HepG2 (cell line): ENCODE data around the gene UNC5A. TPM values are rescaled to one million over a fixed set of nuclear protein-coding genes. Genes with fewer than 3 reads are reported as not detected.

ENCODE experiments used
- ATAC-seq: fragments of 200-7000 bp; cut with Tn5 transposase; 3 replicates; pipeline ENCODE4 v1.9.1; 2020; ENCODE audit warnings: mild to moderate bottlenecking, moderate library complexity
- BruUV-seq: library from RNA; stranded (reverse); fragments of 400-500 nt; replicated peaks from 2 replicates; lab custom pipeline; 2021; lab: Mats Ljungman, UMichigan
- CTCF ChIA-PET: fragments of 300-600 bp; formaldehyde crosslinking; extraction: SDS; loops from one replicate; lab custom pipeline; 2021; ENCODE audit warnings: low total read pairs, inconsistent platforms, low intra/inter-chr PET ratio; lab: Yijun Ruan, JAX
- POLR2A ChIA-PET: fragments of 350-600 bp; sonication (Branson Sonifier 250); formaldehyde crosslinking; loops from one replicate; lab custom pipeline; 2020; ENCODE audit warnings: antibody characterized with exemption, inconsistent platforms; lab: Yijun Ruan, JAX
- DNase-seq: peaks from one replicate; pipeline ENCODE4 v3.0.0-alpha.2; 2015; ENCODE audit warnings: low spot score
- FAIRE-seq: peaks from 3 replicates; lab custom pipeline; 2011; peaks lifted over from hg19 to GRCh38; lab: Jason Lieb, UNC
- H2AFZ ChIP-seq: one replicate; pipeline ENCODE4 v1.6.1; 2011; ENCODE audit warnings: low read length, inconsistent platforms
- H3K27ac ChIP-seq: fragments of 300-600 bp; 3 replicates; pipeline ENCODE4 v1.8.0; 2011; ENCODE audit warnings: mixed run types, mild to moderate bottlenecking, mixed read lengths, low read length, inconsistent platforms; ENCODE audit not compliant: insufficient read depth; ENCODE audit errors: extremely low read length
- H3K27me3 ChIP-seq, 2 experiments: fragments of 200-600 bp in 1 of 2; 2 replicates in 1 of 2; 3 replicates in 1 of 2; pipeline versions ENCODE4 v1.6.0 to v1.8.0; 2011; ENCODE audit warnings: low read length in 2 of 2, mild to moderate bottlenecking in 2 of 2, moderate library complexity in 2 of 2, inconsistent platforms in 1 of 2; ENCODE audit not compliant: insufficient read depth in 2 of 2, control insufficient read depth in 1 of 2
- H3K36me3 ChIP-seq, 2 experiments: fragments of 200-600 bp in 1 of 2; replicated peaks in 1 of 2; 2 replicates in 1 of 2; 3 replicates in 1 of 2; pipeline versions ENCODE4 v1.5.1 to v1.8.0; 2011; ENCODE audit warnings: low read length in 2 of 2, inconsistent platforms in 1 of 2; ENCODE audit not compliant: insufficient read depth in 2 of 2, control insufficient read depth in 1 of 2
- H3K4me1 ChIP-seq: 2 replicates; pipeline ENCODE4 v1.5.1; 2012; ENCODE audit warnings: low read length, inconsistent platforms; ENCODE audit not compliant: insufficient read depth
- H3K4me2 ChIP-seq: 2 replicates; pipeline ENCODE4 v1.6.0; 2011; ENCODE audit warnings: low read depth, low read length, inconsistent platforms
- H3K4me3 ChIP-seq, 3 experiments: fragments of 200-600 bp in 1 of 3; sonication (generic), shearing (Covaris generic) in 1 of 3; replicated peaks in 1 of 3; 2 replicates each; pipeline ENCODE4 v1.5.1; 2011 to 2016; ENCODE audit warnings: low read length in 3 of 3, inconsistent platforms in 2 of 3, low read depth in 2 of 3, mild to moderate bottlenecking in 2 of 3, control low read depth in 1 of 3, mixed read lengths in 1 of 3; ENCODE audit not compliant: insufficient read depth in 1 of 3
- H3K79me2 ChIP-seq: one replicate; pipeline ENCODE4 v1.6.1; 2011; ENCODE audit warnings: low read length, inconsistent platforms; ENCODE audit not compliant: insufficient read depth
- H3K9ac ChIP-seq: 2 replicates; pipeline ENCODE4 v1.6.0; 2011; ENCODE audit warnings: mild to moderate bottlenecking, low read depth, low read length, inconsistent platforms; ENCODE audit not compliant: insufficient read depth
- H3K9me3 ChIP-seq: 2 replicates; pipeline ENCODE4 v1.5.1; 2012; ENCODE audit warnings: mild to moderate bottlenecking, low read length
- H4K20me1 ChIP-seq: 2 replicates; pipeline ENCODE4 v1.6.0; 2011; ENCODE audit warnings: inconsistent platforms, mild to moderate bottlenecking, low read length, moderate library complexity; ENCODE audit not compliant: insufficient read depth
- ATF2 ChIP-seq: sonication (generic); formaldehyde crosslinking; IDR thresholded peaks from 2 replicates; pipeline ENCODE4 v1.4.0; 2020; ENCODE audit warnings: missing genetic modification reagents
- ERF ChIP-seq: IDR thresholded peaks from 2 replicates; pipeline ENCODE4 v1.6.1; 2018; ENCODE audit warnings: missing biosample characterization, missing genetic modification reagents
- GPBP1L1 ChIP-seq: sonication (generic); formaldehyde crosslinking; IDR thresholded peaks from 2 replicates; pipeline ENCODE4 v1.5.0; 2020; ENCODE audit warnings: mild to moderate bottlenecking, missing genetic modification reagents
- GTF2F1 ChIP-seq: fragments of 150-350 bp; IDR thresholded peaks from 2 replicates; pipeline ENCODE4 v1.6.1; 2014; ENCODE audit warnings: low read length
- POGK ChIP-seq: sonication (generic); formaldehyde crosslinking; conservative IDR thresholded peaks from 2 replicates; pipeline ENCODE4 v1.8.0; 2022; ENCODE audit warnings: mild to moderate bottlenecking, moderate library complexity, missing genetic modification reagents
- POLR2AphosphoS2 ChIP-seq: IDR thresholded peaks from 2 replicates; pipeline ENCODE4 v1.6.1; 2011; ENCODE audit warnings: low read depth, low read length, improper control_type of control experiment
- TIGD3 ChIP-seq: sonication (generic); formaldehyde crosslinking; IDR thresholded peaks from 2 replicates; pipeline ENCODE4 v1.5.1; 2020; ENCODE audit warnings: mild to moderate bottlenecking, missing genetic modification reagents, borderline replicate concordance
- ZNF329 ChIP-seq: sonication (generic); formaldehyde crosslinking; IDR thresholded peaks from 2 replicates; pipeline ENCODE4 v1.9.0; 2021; ENCODE audit warnings: low read depth, mild to moderate bottlenecking, missing genetic modification reagents
- ZNF614 ChIP-seq: IDR thresholded peaks from 2 replicates; pipeline ENCODE4 v1.6.1; 2018; ENCODE audit warnings: missing biosample characterization, missing genetic modification reagents, inconsistent platforms, borderline replicate concordance
- ZNF644 ChIP-seq: IDR thresholded peaks from 2 replicates; pipeline ENCODE4 v1.6.1; 2016; ENCODE audit warnings: low read depth
- WGBS: methylation state at CpG from one replicate; pipeline ENCODE4 v1.1.6; 2017; ENCODE audit warnings: low lambda C conversion rate; 5-methylcytosine and 5-hydroxymethylcytosine counted together
- in situ Hi-C: cut with HindIII; loops from 2 replicates; pipeline ENCODE4 v1.10.0; 2017; ENCODE audit warnings: low pct_unique_long_range_greater_than_20kb; ENCODE audit not compliant: extremely low pct_ligation_motif_present
- intact Hi-C: fragments of 100-400 bp; cut with micrococcal nuclease; formaldehyde crosslinking; loops from one replicate; pipeline ENCODE4 v1.10.0; 2022; ENCODE audit not compliant: unreplicated experiment
- polyA plus RNA-seq, 8 experiments: library from polyadenylated mRNA; depleted of rRNA in 3 of 8; stranded (reverse) in 7 of 8; unstranded in 1 of 8; fragments of >200 nt; fragmentation: Illumina TruSeq in 4 of 8; extraction: Trizol in 4 of 8; gene quantifications; 2 replicates each; pipeline versions ENCODE4 v1.2.1 to v1.2.3, GENCODE V29; 2011 to 2016; ENCODE audit warnings: low read depth in 4 of 8, missing spikeins in 1 of 8, mixed read lengths in 1 of 8; ENCODE audit not compliant: insufficient read depth in 1 of 8
- total RNA-seq, 5 experiments: library from RNA; depleted of rRNA; stranded (reverse); fragments of >200 nt; fragmentation: Illumina TruSeq; extraction: Trizol; gene quantifications; 2 replicates each; pipeline ENCODE4 v1.2.3, GENCODE V29; 2016; ENCODE audit warnings: low read depth in 1 of 5

The UNC5A gene
- total and polyA plus RNA-seq, 2 of the 13 experiments (the other 11 are each of a cell fraction or from before 2014, with no cell fraction given) = not detected

DNA sequence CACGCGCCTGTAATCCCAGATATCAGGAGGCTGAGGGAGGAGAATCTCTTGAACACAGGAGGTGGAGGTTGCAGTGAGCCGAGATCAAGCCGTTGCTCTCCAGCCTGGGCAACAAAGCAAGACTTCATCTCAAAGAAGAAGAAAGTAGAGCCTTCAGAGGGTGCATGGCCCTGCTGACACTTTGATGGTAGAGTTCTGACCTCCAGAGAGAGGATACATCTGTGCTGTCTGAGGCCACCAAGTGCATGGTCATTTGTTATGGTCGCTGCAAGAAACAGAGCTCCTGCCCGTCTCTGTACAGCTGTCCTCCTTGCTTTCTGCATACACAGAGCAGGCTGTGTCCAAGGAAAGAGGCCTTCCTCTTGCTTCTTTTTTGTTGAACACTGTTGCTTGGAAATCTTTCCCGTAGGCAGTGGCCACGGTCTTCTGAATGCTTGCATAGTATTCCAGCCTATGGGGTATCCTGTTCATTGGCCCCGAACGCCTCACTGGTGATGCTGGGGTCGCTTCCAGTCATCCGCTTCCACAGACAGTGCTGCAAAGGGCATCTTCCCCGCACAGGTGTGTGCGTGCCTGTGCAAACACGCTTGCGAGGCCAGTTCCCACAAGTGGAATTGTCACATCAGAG, 36.8 kb upstream of the UNC5A start:
- no peaks in the 10 kb centered on the region for H3K9me3 ChIP-seq
- no peak overlapping the region for H2AFZ ChIP-seq
- no peak overlapping the region for H3K27ac ChIP-seq
- 9% methylated on average over 12 of the region's 16 CpGs for WGBS
- H3K4me2 ChIP-seq = no peak overlapping the region
- in situ Hi-C loops = no loop called here
- ChIA-PET POLR2A (no interaction called here), CTCF (no interaction called here)
- H3K4me1 ChIP-seq = no peaks in the 10 kb centered on the region
- intact Hi-C loops = no loop called here
- peaks cover 3 to 68% of the 10 kb centered on the region in 2 experiments; a peak in 4 of 5 replicates for H3K27me3 ChIP-seq
- H3K9ac ChIP-seq = no peak overlapping the region
- H3K4me3 ChIP-seq = no peak overlapping the region
- FAIRE-seq (no peak), ATAC-seq (no peak), DNase-seq (no peak)
- no TSS peak for BruUV-seq
- no peaks in the 10 kb centered on the region for H3K79me2 ChIP-seq
- no peaks in the 10 kb centered on the region for H3K36me3 ChIP-seq
- no peaks in the 10 kb centered on the region for H4K20me1 ChIP-seq
- TF ChIP-seq POLR2AphosphoS2 = no peak
- no peak for TF ChIP-seq GTF2F1
- no peak for TF ChIP-seq POGK (CRISPR knock-in tag)
- TF ChIP-seq TIGD3 (CRISPR knock-in tag) = no peak
- no peak for TF ChIP-seq ATF2 (CRISPR knock-in tag)
- no peak for TF ChIP-seq ZNF329
- no peak for TF ChIP-seq ERF (CRISPR knock-in tag)
- TF ChIP-seq ZNF614 (CRISPR knock-in tag) = no peak
- TF ChIP-seq ZNF644 (CRISPR knock-in tag) = no peak
- no peak for TF ChIP-seq GPBP1L1 (CRISPR knock-in tag)
